HG03159 (cell line): ENCODE data around the gene ASPHD2.

ENCODE experiments used
- ATAC-seq: cut with Tn5 transposase; IDR thresholded peaks from one replicate; pipeline ENCODE4 v1.9.1; 2021; ENCODE audit warnings: mild to moderate bottlenecking, moderate library complexity; ENCODE audit not compliant: unreplicated experiment

Gene ASPHD2

GRCh38 chr22:26471522-26471921, 42.5 kb downstream of the ASPHD2 start:
- ATAC-seq: no peak

GRCh38 chr22:26474682-26475081, 45.6 kb downstream of the ASPHD2 start:
- ATAC-seq: no peak

DNA sequence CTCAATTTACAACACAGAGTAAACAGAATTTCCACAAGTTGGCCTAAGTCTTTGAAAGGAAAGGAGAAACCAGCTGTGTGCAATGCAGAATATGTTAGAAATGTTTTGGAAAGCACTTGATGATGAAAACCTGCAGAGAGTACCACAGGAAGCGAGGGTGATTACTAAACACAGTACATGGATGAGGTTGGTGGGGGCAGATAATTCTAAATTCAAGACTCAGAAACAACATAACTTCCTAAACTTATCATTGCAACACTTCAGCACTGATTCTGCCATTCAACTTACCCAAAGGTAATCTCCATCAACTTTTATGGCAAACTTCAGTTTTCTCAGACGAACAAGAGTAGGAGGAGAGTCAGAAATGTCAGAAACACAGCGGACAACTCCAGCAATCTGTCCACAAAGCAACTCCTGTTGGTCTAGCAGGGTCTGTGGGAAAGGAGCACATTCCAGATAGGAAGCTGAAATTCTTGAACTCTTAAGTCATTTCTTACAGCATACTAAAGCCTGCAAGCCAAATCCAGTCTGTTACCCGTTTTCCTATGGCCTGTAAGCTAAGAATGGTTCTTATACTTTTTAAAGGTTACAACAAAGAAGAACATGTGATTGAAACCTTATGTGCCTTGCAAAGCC, 47.8 kb downstream of the ASPHD2 start:
- ATAC-seq: no peak

GRCh38 chr22:26477341-26477731, 48.3 kb downstream of the ASPHD2 start:
- ATAC-seq: no peak

- ATAC-seq: no peak
Observed at GRCh38 chr22:26479043-26479791, 50.2 kb downstream of the ASPHD2 start.

- ATAC-seq: no peak
Observed at GRCh38 chr22:26479792-26480610, 50.9 kb downstream of the ASPHD2 start.

DNA sequence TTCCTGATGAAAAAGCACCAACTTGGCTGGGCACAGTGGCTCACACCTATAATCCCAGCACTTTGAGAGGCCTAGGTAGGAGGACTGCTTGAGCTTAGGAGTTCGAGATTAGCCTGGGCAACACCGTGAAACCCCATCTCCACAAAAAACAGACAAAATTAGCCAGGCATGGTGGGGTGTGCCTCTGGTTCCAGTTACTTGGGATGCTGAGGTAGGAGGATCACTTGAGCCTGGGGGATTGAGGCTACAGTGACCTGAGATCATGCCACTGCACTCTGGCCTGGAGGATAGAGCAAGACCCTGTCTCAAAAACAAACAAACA, 51.5 kb downstream of the ASPHD2 start:
- ATAC-seq: no peak

DNA sequence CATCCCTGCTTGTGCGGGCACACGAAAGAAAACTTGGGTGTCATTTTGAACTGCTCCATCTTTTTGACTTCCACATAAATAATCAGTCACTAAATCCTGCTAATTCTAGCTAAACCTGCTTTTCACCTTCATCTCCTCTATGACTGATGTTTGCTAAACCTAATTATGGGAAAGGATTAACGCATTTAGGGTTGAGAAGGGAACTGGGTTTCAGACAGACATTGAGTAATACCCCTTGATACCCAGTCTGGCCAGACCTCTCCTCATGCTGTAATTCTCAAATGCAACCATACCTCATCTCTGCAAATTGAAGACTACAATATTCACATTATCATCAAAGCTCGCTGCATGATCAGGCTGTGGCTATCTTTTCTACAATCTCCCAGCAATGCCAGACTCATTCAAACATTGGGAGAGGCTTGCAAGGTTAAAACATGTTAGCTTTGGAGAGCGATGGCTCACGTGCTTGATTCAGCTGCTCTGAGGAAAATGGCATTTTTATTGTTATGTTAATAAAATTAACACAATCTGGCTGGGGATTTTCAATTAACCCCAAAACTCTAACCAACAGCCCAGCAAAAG, 52.1 kb downstream of the ASPHD2 start:
- ATAC-seq: no peak

DNA sequence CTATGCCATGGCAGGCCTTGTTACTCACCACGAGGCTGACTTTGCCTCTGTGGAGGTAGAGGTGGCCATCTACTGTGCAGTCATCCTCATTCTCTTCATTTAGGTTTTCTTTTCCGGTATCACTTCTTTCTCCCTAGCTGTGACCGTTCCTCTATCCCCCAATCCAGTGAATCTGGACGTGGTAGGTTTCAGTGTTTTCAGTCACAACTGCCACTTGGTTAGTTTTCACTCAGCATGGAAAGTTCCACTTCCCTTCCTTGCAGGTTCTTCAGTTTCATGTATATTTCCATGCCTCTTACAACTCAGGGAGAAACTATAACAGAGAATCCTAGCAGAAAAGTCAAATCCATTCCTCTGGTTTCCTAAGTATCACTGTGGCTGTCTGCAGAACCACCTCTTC, 52.6 kb downstream of the ASPHD2 start:
- no peak for ATAC-seq

DNA sequence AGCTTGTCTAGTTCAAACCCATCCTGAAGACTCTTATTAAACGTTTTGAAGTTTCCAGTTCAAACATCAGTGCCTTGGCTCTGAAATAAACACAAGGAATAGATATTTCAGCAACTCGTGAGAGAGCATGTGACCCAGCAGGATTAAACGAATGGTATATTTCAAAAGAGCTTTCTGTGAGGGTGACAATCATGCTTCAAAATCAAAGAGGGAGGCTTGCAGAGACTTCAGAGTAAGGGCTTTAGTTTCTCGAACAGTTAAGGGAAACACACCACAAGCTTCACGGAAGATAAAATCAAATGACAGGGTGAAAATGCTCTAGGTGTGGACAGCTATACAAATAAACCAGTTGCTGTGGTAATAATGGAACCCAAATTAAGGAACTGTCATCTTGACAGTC, 53.1 kb downstream of the ASPHD2 start:
- ATAC-seq: no peak

DNA sequence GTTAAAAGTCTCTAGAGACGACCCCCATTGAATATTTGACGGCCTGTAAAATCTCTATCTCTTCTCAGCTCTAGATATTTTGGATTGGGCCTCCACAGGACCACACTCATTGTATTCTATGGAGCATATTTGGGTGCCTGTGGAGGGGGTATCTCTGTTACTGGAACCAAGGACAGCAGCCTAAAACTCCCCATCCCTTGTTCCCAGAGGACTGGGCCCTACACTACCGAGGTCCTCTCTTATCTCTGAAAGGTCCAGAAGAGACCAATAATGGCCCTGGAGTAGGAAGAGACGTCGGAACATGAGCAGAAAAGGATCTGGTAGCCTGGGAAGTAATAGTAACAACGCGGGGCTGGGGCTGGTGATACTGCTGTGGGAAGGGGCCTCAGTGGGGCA, 54.0 kb downstream of the ASPHD2 start:
- ATAC-seq: no peak

- ATAC-seq: peak; percentile 59
Observed at GRCh38 chr22:26483439-26484359, 54.6 kb downstream of the ASPHD2 start, which contains the start of the genes HPS4 and SRRD. Gene HPS4, minus strand, starts transcription at chr22:26483783. Its CDS starts 2,021 bp downstream, at chr22:26481762. Gene SRRD, plus strand, starts transcription at chr22:26483877. Its CDS starts 14 bp downstream, at chr22:26483891.

DNA sequence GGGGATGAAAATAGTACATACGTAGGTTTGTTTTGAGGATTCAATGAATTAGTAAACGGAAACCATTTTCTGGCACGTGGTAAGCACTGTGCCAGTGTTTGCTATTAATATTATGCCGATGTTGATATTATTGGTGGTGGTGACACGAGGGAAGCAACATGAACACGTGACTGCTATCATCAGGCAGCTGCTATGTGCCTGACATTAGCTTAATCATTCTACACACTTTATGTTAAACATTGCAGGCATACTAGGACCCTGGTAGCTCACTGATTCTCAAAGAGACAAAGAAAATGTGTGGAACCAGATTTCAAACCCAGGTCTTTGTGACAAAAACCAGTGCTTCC, 55.3 kb downstream of the ASPHD2 start:
- ATAC-seq: no peak

GRCh38 chr22:26485013-26485412, 56.0 kb downstream of the ASPHD2 start:
- no peak for ATAC-seq

DNA sequence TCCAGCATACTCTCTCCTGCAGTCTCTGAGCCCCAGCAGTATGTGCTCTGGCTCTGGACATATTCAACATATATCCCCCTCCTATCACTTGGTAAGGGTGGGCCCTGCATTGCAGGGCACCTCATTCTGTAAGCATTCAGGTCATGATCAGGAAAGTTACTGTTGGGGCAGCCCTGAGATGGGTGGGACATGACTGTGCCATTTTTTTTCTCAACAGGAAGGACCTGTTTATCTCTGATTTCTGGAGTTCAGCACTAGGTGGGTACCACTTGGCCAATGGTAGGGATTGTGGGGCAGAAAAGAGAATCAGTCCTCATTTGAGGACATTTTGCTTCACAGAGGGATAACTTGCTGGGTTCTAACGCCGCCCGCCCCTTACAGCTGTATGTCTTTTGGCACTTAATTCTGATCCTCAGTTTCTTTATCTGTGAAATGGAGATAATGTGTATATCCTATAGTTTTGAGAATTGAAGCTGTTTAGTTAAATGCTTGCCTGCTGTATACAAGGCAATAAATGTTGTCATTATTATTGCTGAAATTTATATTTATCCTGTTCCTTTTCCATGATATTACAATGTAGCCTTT, 56.8 kb downstream of the ASPHD2 start:
- no peak for ATAC-seq

GRCh38 chr22:26486394-26486793, 57.3 kb downstream of the ASPHD2 start:
- no peak for ATAC-seq

- ATAC-seq: no peak
Observed at GRCh38 chr22:26487996-26488395, 58.9 kb downstream of the ASPHD2 start.

DNA sequence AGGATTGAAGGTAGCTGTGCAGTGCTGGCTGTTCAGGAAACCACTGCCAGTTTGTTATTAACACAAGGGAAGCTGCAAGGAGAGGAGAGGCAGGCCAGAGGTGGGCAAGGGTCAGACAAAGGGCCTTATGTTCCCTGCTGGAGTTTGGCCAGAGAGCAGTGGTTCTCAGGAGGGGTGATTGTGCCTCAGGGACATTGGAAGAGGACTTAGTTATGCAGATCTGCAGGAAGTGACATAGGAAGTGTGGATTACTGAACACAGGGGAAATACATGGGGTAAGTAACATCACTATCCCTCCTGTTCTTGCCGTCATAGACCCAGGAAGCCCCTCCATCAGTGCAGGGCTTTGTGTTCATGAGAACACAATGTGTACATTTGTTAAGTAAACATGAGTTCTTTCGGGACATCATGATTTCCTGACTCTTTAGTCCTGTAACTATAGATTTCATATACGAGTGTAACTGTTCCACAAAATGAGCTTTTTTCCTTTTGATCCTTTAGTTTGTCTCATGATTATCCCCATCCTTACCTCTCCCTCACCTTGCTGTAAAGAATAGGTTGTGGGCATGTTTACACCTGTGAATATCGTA, 60.5 kb downstream of the ASPHD2 start:
- ATAC-seq: no peak

GRCh38 chr22:26492220-26492619, 63.2 kb downstream of the ASPHD2 start:
- no peak for ATAC-seq

GRCh38 chr22:26494506-26494905, 65.4 kb downstream of the ASPHD2 start:
- no peak for ATAC-seq
